Effector CD8-positive, alpha-beta T cell (primary cell): ENCODE measurements around the gene MYH7.

Experiments
- DNase-seq: peaks from one replicate; lab custom pipeline; 2025; lab: John Stamatoyannopoulos, UW

MYH7 gene

DNA sequence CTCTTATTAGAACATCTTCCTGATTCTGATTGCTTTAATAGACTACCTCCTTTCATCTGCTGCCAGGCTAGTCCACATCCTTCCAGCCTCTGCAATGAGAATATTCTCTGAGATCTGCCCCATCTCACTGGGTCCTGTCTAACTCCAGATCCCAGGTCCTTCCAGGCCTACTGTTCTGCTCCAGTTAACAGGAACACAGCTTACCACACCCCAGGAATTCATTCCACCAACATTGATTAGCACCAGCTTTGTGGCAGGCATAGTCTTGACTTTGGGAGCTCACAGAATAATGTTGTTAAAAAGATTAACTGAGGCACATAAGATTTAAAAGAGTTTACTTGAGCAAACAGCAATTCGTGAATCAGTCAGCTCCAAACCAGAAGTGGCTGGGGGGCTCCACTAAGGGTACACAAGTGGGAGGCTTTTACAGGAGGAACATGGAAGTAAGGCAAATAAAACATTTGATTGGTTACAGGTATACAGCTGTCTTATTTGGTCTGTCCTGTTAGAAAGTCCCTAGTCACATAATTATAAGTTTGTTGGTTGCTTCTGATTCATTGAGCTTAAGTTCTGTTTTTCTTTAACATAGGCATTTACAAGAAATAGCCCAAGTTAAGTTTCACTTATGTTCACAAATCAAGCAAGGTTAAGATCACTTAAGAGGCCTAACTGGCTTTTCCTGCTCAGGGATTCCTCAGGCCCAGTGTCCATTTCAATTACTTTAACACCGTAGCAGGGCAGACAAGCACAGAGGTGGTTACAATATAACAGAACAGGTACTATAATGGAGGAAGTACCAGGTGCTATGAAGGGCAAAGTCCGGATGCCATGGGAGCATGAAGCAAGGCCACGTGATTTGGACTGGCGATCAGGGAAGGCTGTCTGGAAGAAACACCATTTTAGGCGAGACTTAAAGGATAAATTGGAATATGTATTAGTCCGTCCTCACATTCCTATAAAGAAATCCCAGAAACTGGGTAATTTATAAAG is 12.2 kb upstream of the MYH7 start:
- DNase-seq = no peak

GRCh38 chr14:23446291-23446851 is 10.9 kb upstream of the MYH7 start:
- no peak for DNase-seq

- no peak for DNase-seq
Observed at GRCh38 chr14:23445773-23446172, 10.3 kb upstream of the MYH7 start.

GRCh38 chr14:23444314-23444713 is 8.9 kb upstream of the MYH7 start:
- no peak for DNase-seq

DNA sequence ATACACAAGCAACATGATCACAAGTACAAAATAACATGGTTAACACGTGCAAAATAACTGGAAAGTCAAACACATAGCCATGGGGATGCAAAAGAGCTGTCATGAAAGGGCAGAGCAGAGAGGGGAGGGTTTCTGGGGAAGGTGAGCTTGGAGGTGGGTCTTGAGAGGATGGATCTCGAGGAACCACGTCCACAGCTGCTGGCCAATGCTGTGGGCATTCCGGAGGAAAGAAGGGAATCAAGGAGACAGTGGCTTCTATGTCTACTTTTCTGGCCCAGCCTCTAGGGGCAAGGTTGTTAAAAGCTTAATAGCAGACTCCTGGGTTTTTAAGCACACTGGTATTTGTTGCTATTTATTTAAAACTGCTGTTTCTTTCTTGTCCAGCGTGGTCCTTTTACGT is 8.4 kb upstream of the MYH7 start:
- DNase-seq = no peak

DNA sequence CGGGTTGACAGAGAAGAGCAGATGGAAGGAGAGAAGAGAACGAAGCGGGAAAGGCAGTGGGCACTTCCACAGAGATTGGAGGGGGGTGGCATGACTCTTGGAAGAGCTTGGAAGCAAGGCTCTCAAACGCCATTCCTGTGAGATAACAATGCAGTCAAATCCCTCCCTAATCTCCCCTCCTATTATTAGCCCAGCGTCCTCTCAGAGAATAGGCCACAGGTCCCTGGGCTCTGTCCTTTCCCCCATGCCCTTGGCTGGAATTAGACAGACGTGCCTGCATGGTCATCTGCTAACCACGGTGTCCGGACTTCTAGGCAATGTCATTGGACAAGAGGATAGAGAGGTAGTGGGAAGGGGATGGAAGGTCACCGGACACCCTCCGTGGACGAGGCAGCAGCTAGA is 8.0 kb upstream of the MYH7 start:
- no peak for DNase-seq

- DNase-seq = no peak
Observed at GRCh38 chr14:23442721-23443356, 7.4 kb upstream of the MYH7 start.

DNA sequence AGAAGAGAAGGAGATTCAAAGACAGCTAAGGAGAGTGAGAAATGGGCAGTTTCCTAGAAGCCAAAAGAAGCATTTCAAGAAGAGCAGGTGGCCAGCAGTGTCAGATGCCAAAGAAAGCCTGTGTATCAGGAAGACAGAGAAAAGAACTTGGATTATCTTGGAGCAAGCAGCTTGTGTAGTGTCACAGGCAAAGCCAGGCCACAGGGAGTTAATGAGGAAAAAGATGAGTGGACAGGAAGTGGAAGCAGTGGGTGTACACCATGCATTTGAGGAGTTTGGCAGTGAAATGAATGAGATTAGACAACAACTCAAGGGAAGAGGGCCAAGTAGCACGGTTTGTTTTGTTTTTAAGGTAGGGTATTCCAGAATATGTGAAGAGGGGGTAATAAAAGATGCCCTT is 5.6 kb upstream of the MYH7 start:
- DNase-seq = no peak

- DNase-seq = no peak
Observed at GRCh38 chr14:23439107-23439835, 3.8 kb upstream of the MYH7 start.

GRCh38 chr14:23438101-23438971 is 2.9 kb upstream of the MYH7 start:
- DNase-seq = no peak

DNA sequence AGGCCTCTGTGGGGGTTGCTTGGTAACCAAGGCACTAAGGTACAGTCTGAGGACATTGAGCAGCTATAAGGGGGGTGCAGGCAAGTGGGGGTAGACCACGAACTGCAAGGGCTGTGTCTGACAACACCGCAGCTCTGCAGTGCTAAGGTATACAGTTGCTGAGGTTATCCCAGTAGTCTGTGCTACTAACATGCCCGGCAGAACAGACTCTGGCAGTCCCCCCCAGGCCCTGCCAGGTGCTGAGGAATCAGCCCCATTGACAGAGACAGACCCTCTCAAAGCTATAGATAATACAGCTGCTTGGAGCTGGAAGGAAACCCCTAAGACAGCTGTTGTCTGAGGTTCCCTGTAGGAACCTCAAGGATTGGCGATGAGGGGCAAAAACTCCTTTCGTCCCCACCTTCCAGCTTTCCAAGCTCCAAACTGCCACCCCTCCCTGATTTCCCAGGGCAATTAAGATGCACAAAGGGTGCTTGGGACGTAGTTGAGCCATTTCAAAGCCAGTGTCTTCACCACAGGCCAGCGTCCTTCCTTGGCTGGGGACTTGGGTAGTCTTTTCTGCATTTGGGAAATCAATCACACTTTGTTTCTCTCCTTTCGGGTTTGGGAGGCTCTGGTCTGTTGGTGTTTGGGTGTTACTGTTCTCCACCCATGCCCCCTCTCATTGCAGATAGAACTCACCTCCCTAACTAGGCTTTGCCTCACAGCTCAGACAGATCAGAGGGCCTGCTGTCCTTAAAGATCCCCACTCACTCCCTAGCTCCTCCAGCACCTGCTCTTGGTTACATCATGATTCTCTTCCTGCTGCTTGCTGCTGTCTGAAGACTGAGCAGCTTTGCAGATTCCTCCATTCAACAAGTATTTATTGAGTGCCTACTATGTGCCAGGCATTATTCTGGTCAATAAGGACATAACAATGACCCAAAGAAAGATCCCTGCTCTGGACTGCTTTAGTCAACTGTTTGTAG is 2.0 kb upstream of the MYH7 start:
- no peak for DNase-seq

- no peak for DNase-seq
Observed at GRCh38 chr14:23436327-23437132, 1.1 kb upstream of the MYH7 start.

- no peak for DNase-seq
Observed at GRCh38 chr14:23434488-23435222, 805 bp downstream of the MYH7 start.

- DNase-seq = no peak
Observed at GRCh38 chr14:23433457-23433856, 2.0 kb downstream of the MYH7 start.

- DNase-seq = no peak
Observed at GRCh38 chr14:23432946-23433345, 2.5 kb downstream of the MYH7 start.

DNA sequence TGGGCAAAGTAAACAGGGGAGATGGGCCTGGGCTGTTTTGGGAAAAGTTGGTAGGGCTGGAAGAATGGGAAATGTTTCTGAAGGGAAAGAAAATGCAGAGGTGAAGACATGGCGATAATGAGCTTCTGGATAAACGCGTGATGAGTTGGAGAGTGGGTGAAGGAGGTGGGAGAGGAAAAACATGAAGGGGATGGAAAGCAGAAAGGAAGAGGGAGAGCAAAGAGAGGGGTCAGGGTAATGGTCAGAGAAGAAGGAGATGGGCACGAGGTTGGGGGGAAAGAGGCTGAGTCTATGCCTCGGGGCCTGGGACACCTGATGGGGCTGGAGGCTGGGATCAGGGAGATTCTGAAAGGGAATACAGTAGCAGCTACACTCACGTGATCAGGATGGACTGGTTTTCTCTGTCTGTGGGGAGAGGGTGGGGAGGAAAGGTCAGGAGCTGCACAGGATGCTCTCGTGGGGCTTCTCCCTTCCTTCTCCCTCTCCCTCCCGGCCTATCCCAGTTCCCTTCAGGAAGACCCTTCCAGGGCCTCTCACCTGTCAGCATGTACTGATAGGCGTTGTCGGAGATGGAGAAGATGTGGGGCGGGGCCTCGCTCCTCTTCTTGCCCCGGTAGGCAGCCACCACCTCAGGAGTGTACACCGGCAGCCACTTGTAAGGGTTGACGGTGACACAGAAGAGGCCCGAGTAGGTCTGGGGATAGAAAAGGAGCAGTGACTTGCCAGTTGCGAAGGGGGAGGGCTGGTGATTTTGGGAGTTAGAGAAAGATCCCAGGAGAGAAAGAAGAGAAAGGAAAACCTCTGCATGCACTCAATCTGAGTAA is 3.1 kb downstream of the MYH7 start:
- no peak for DNase-seq

DNA sequence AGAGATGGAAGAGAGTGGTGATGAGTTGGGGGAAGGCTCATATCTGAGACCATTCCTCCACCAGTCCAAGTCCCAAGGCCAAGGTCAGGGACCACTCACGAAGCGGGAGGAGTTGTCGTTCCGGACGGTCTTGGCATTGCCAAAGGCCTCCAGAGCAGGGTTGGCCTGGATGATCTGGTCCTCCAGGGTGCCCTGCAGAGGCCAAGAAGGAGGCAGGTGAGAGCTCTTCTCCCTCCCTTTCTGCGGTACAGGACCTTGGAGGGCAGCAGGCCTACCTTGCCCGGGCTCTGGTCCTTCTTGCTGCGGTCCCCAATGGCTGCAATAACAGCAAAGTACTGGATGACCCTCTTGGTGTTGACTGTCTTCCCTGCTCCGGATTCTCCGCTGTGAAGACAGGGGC is 4.0 kb downstream of the MYH7 start:
- DNase-seq = no peak

- no peak for DNase-seq
Observed at GRCh38 chr14:23430723-23431085, 4.8 kb downstream of the MYH7 start.
